GM10266 (cell line): ENCODE measurements around the gene FSTL4.

Source experiments
- DNase-seq: peaks from one replicate; pipeline ENCODE4 v3.0.0; 2012; ENCODE audit errors: extremely low spot score
- TF ChIP-seq, protein P1 (sequence below): IDR thresholded peaks from 2 replicates; pipeline ENCODE4 v1.5.1; 2012; ENCODE audit warnings: mild to moderate bottlenecking, low read depth; ENCODE audit not compliant: control insufficient read depth, insufficient read depth; ENCODE audit errors: missing control alignments

The FSTL4 gene

DNA sequence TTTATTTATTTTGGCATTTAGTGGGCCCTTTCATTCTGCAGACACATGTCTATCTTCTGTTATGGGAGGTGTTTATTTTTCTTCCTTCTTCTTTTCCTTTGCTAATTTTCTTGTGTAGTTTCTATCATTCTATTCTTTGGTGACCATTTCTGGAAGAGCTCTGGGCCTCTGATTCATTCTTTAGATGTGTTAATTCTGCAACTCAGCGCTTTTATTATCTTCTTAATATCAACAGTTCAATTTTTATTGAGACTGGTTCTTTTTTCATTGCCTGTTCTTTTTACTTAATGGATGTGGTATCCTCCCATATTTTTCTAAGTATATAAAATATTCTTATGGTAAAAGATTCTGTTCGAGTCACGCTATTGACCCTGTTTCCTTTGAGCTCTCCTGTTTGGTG lies 448.5 kb downstream of the FSTL4 start:
- TF ChIP-seq, protein P1, sequence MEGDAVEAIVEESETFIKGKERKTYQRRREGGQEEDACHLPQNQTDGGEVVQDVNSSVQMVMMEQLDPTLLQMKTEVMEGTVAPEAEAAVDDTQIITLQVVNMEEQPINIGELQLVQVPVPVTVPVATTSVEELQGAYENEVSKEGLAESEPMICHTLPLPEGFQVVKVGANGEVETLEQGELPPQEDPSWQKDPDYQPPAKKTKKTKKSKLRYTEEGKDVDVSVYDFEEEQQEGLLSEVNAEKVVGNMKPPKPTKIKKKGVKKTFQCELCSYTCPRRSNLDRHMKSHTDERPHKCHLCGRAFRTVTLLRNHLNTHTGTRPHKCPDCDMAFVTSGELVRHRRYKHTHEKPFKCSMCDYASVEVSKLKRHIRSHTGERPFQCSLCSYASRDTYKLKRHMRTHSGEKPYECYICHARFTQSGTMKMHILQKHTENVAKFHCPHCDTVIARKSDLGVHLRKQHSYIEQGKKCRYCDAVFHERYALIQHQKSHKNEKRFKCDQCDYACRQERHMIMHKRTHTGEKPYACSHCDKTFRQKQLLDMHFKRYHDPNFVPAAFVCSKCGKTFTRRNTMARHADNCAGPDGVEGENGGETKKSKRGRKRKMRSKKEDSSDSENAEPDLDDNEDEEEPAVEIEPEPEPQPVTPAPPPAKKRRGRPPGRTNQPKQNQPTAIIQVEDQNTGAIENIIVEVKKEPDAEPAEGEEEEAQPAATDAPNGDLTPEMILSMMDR: no peak
- DNase-seq: no peak

DNA sequence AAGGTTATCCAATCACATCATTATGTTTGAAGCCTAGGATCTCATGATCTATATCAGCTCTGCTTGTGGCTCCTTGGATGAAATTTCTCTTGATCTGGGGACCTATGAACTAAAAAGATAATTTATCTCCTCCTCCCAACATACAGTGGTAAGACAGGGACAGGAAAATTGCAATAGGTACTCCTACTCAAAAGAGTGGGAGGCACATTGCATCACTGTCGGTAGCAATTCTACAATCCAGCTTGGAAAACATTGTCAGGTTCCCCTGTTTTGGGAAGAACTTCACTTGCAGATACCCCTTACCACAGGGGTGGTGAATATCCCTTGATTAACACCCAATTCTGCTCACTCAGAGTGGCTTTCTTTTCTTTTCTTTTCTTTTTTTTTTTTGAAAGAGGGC lies 452.8 kb downstream of the FSTL4 start:
- no peak for DNase-seq

DNA sequence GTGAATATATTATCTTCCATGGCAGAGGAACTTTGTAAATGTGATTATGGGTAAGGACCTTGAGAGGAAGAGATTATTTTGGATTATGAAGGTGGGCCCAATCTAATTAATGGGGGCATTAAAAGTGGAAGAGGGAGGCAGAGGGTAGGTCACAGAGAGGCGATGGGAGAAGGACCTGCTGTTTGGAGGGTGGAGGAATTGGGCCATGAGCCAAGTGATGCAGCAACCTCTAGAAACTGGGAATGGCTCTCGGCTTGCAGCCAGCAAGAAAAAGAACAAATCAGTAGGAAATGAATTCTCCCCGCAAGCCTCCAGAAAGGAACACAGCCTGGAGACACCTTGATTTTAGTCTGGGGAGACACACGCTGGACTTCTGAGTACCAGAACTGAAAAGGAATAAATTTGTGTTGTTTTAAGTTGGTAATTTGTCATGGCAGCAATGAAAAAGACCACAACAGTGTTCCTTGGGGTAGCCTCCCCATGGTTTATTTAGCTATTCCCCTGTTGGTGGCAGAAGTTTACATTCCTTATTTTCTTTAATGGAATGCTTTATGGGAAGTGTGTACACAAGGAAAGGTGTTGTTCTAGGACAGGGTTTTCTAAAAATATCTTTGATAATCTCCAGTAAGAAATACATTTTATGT lies 456.9 kb downstream of the FSTL4 start:
- TF ChIP-seq, protein P1: no peak
- DNase-seq: no peak

More for the DNA sequence above, 452.8 kb downstream of the FSTL4 start:
- TF ChIP-seq, protein P1: no peak

DNA sequence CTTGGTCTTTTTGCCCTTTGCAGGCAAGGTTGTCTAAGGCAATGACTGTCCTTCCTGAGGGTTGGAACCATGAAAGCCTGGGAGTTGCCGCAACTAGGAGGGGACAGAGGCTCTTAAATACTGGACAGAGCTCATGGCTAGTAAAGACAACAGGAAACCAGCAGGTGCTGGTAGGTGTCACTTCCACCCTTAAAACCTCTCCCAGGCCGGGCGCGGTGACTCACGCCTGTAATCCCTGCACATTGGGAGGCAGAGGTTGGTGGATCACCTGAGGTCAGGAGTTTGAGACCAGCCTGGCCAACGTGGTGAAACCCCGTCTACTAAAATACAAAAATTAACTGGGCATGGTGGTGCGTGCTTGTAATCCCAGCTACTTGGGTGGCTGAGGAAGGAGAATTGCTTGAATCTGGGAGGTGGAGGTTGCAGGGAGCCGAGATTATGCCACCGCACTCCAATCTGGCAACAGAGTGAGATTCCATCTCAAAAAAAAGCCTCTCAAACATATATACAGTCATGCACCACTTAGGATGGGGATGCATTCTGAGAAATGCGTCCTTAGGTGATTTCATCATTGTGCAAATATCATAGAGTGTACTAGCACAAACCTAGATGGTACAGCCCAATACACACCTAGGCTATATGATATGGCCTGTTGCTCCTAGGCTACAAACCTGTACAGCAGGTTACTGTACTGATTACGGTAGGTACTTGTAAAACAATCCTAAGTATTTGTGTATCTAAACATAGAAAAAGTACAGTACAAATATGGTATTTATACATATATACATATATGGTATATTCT lies 457.9 kb downstream of the FSTL4 start:
- DNase-seq: no peak
- TF ChIP-seq, protein P1: no peak

DNA sequence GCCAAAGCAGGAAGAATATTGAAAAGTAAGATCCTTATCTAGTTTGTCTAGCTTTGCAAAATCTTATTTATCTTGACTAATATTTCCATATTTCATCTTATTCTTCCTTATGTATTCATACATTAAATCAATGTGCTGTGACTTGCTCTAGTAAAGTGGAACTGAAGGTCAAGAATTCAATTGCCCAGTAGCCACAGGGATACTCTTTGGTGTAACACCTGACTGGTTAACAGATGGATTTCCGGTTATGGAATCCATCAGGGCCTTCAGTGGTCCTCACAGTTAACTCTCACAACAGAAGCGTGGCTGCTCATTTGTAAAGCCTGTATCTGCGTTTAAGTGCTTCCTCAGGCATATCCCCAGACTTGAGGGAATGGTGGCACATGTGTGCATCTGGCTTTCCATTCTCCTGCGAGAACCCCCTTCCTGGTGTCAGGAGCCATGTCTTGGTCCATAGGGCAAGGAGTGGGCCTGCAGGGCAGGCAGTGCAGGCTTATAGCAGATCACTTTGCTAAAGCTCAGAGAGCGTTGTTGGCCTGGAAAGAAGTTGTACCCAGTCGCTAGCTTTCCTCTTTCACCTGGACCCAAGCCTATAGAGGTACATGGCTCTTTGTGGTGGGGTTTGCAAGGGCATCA lies 461.3 kb downstream of the FSTL4 start:
- DNase-seq: no peak
- TF ChIP-seq, protein P1: no peak

DNA sequence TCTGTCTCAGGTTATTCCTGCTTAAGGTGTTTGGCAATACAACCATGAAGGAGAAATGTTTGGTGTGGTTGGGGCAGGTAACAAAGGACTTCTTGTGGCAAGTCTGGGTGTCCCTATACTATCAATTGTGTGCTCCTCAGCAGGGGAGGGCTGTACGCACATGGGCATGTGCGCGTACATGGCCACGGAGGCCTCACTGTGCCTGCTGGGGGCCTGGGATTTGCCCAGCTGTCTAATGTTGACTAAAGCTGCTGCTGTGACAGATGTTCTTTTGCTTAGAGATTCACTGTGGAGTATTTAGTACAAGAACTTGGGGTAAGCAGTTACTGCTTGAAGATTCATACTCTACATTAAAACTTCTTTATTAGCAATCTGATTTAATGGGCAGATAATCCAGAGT lies 463.0 kb downstream of the FSTL4 start:
- no peak for DNase-seq
- TF ChIP-seq, protein P1: no peak
